Neural cell (in vitro differentiated cells): ENCODE data around the gene GSG1L. TPM values are rescaled to one million over a fixed set of nuclear protein-coding genes. Genes with fewer than 3 reads are reported as not detected.

Source experiments
- H2AFZ ChIP-seq: fragments of 200-600, 300-800 bp; sonication (generic), shearing (Covaris generic); 2 replicates; pipeline ENCODE4 v1.6.0; 2014; ENCODE audit warnings: low read depth, mild to moderate bottlenecking, antibody characterized with exemption, low read length, moderate library complexity
- H3F3A ChIP-seq: fragments of 200-600 bp; shearing (Covaris generic); 2 replicates; pipeline ENCODE4 v1.6.1; 2016; ENCODE audit warnings: mild to moderate bottlenecking, moderate library complexity, mixed read lengths, antibody characterized with exemption, low read length; ENCODE audit not compliant: insufficient read depth, poor library complexity, severe bottlenecking
- H3K27ac ChIP-seq: fragments of 200-600, 300-800 bp; sonication (generic), shearing (Covaris generic); 2 replicates; pipeline ENCODE4 v1.5.1; 2014; ENCODE audit warnings: mild to moderate bottlenecking, low read length, moderate library complexity
- H3K27me3 ChIP-seq: fragments of 300-800, 200-600 bp; sonication (generic), shearing (Covaris generic); 2 replicates; pipeline ENCODE4 v1.6.0; 2014; ENCODE audit warnings: mild to moderate bottlenecking, low read depth, low read length, moderate library complexity; ENCODE audit not compliant: insufficient read depth
- H3K36me3 ChIP-seq: fragments of 300-800, 200-600 bp; sonication (generic), shearing (Covaris generic); 2 replicates; pipeline ENCODE4 v1.5.1; 2014; ENCODE audit warnings: mild to moderate bottlenecking, antibody characterized with exemption, low read length, moderate library complexity; ENCODE audit not compliant: insufficient read depth
- H3K4me2 ChIP-seq: fragments of 300-800, 200-600 bp; sonication (generic), shearing (Covaris generic); 2 replicates; pipeline ENCODE4 v1.6.0; 2014; ENCODE audit warnings: mild to moderate bottlenecking, low read length
- H3K4me3 ChIP-seq: fragments of 300-800, 200-600 bp; sonication (generic), shearing (Covaris generic); 2 replicates; pipeline ENCODE4 v1.5.1; 2014; ENCODE audit warnings: mild to moderate bottlenecking, low read length, moderate library complexity
- H3K79me2 ChIP-seq: fragments of 200-600 bp; shearing (Covaris generic); replicated peaks from 2 replicates; pipeline ENCODE4 v1.6.0; 2014; ENCODE audit warnings: mild to moderate bottlenecking, low read length, moderate library complexity; ENCODE audit not compliant: insufficient read depth
- H3K9ac ChIP-seq: fragments of 300-800, 200-600 bp; sonication (generic), shearing (Covaris generic); 2 replicates; pipeline ENCODE4 v1.6.1; 2016; ENCODE audit warnings: mild to moderate bottlenecking, low read length, mixed read lengths
- H3K9me2 ChIP-seq: fragments of 200-600 bp; shearing (Covaris generic); 2 replicates; pipeline ENCODE4 v1.6.1; 2016; ENCODE audit warnings: mild to moderate bottlenecking, low read length, mixed read lengths; ENCODE audit not compliant: insufficient read depth
- H3K9me3 ChIP-seq: fragments of 200-600, 300-800 bp; sonication (generic), shearing (Covaris generic); 2 replicates; pipeline ENCODE4 v1.6.1; 2016; ENCODE audit warnings: mild to moderate bottlenecking, mixed run types, low read length, moderate library complexity, mixed read lengths
- H4K20me1 ChIP-seq: fragments of 200-600 bp; shearing (Covaris generic); 2 replicates; pipeline ENCODE4 v1.6.1; 2016; ENCODE audit warnings: mild to moderate bottlenecking, mixed run types; ENCODE audit not compliant: insufficient read depth
- EP300 ChIP-seq: fragments of 450-650 bp; conservative IDR thresholded peaks from 2 replicates; pipeline ENCODE4 v1.6.1; 2014; ENCODE audit warnings: antibody characterized with exemption, mild to moderate bottlenecking, moderate library complexity; ENCODE audit not compliant: poor library complexity, severe bottlenecking
- EZH2 ChIP-seq: fragments of 200-600, 300-800 bp; shearing (Covaris generic), sonication (generic); IDR thresholded peaks from 2 replicates; pipeline ENCODE4 v1.6.1; 2014; ENCODE audit warnings: antibody characterized with exemption, low read length, borderline replicate concordance, mild to moderate bottlenecking; ENCODE audit not compliant: insufficient read depth, poor library complexity, severe bottlenecking
- MXI1 ChIP-seq: fragments of 450-650 bp; conservative IDR thresholded peaks from 2 replicates; pipeline ENCODE4 v1.6.1; 2014; ENCODE audit warnings: antibody characterized with exemption, mild to moderate bottlenecking; ENCODE audit not compliant: poor library complexity, severe bottlenecking
- POLR2AphosphoS5 ChIP-seq: IDR thresholded peaks from 2 replicates; pipeline ENCODE4 v1.6.1; 2012
- RAD21 ChIP-seq: fragments of 450-650 bp; conservative IDR thresholded peaks from 2 replicates; pipeline ENCODE4 v1.6.1; 2014; ENCODE audit warnings: antibody characterized with exemption, mild to moderate bottlenecking, moderate library complexity
- SMC3 ChIP-seq: fragments of 450-650 bp; conservative IDR thresholded peaks from 2 replicates; pipeline ENCODE4 v1.6.1; 2014; ENCODE audit warnings: antibody characterized with exemption, mild to moderate bottlenecking, moderate library complexity; ENCODE audit not compliant: poor library complexity
- polyA plus RNA-seq: library from polyadenylated mRNA; depleted of rRNA; stranded (reverse); fragments of >200 nt; gene quantifications from 2 replicates; pipeline ENCODE4 v1.2.3, GENCODE V29; 2014
- TF ChIP-seq, protein P1 (sequence below): IDR thresholded peaks from 2 replicates; pipeline ENCODE4 v1.6.1; 2012; ENCODE audit warnings: borderline replicate concordance

GSG1L gene
- polyA plus RNA-seq, 1 donor from 2014 or later = 0.85 TPM

DNA sequence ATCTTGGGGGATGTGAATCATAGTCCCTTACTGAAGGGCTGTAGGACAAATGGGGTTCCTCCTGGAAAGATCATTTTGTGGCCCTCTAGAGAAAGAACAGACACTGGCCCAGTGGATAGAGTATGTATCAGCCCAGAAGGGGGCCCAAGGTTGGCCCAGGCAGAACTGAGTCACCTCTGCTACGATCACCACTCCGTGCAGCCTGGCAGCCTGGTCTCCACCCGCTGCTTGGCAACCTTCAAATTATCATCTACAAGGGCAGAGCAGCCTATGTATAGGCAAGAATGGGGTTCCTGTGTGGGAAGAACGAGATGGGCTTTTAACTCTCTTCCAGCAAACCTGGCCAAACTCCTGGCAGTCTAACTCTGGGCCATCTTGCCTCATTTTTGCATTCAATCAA, 61.9 kb downstream of the GSG1L start:
- Histone ChIP-seq H3K9me3 (no peaks in the 10 kb centered on the region), H3K4me2 (no peak overlapping the region), H3F3A (no peaks in the 10 kb centered on the region), H3K79me2 (no peaks in the 10 kb centered on the region), H4K20me1 (no peaks in the 10 kb centered on the region), H3K4me3 (no peak overlapping the region), H3K9ac (no peak overlapping the region), H3K27me3 (no peaks in the 10 kb centered on the region), H3K36me3 (no peaks in the 10 kb centered on the region), H3K9me2 (no peaks in the 10 kb centered on the region), H3K27ac (no peak overlapping the region), H2AFZ (no peak overlapping the region)
- TF ChIP-seq, protein P1, sequence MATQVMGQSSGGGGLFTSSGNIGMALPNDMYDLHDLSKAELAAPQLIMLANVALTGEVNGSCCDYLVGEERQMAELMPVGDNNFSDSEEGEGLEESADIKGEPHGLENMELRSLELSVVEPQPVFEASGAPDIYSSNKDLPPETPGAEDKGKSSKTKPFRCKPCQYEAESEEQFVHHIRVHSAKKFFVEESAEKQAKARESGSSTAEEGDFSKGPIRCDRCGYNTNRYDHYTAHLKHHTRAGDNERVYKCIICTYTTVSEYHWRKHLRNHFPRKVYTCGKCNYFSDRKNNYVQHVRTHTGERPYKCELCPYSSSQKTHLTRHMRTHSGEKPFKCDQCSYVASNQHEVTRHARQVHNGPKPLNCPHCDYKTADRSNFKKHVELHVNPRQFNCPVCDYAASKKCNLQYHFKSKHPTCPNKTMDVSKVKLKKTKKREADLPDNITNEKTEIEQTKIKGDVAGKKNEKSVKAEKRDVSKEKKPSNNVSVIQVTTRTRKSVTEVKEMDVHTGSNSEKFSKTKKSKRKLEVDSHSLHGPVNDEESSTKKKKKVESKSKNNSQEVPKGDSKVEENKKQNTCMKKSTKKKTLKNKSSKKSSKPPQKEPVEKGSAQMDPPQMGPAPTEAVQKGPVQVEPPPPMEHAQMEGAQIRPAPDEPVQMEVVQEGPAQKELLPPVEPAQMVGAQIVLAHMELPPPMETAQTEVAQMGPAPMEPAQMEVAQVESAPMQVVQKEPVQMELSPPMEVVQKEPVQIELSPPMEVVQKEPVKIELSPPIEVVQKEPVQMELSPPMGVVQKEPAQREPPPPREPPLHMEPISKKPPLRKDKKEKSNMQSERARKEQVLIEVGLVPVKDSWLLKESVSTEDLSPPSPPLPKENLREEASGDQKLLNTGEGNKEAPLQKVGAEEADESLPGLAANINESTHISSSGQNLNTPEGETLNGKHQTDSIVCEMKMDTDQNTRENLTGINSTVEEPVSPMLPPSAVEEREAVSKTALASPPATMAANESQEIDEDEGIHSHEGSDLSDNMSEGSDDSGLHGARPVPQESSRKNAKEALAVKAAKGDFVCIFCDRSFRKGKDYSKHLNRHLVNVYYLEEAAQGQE = no peak
- TF ChIP-seq SMC3 = no peak
- TF ChIP-seq EZH2 = no peak
- TF ChIP-seq EP300 = no peak
- TF ChIP-seq RAD21 = no peak

DNA sequence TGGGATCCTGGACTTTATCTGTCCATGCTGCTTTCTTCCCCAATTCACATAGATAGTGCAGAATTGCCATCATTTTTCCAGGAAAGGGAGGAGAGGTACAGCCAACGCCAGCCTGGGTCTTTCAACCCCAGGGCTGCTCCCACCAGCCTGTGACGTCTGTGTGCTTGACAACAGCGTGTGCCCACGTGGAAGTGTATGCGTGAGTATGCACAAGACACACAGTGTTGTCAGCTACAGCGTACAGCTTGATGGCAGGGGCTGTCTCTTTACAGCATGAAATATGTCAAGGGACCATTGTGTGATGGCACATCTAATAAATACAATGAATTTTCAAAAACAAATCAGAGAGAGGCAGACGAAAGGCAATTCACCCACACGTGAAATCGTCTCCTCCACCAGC, 62.3 kb downstream of the GSG1L start:
- Histone ChIP-seq H3K9ac (no peak overlapping the region), H3K27ac (no peak overlapping the region), H3K9me2 (no peaks in the 10 kb centered on the region), H3K79me2 (no peaks in the 10 kb centered on the region), H4K20me1 (no peaks in the 10 kb centered on the region), H3F3A (no peaks in the 10 kb centered on the region), H3K27me3 (no peaks in the 10 kb centered on the region), H3K4me2 (no peak overlapping the region), H3K36me3 (no peaks in the 10 kb centered on the region), H3K9me3 (no peaks in the 10 kb centered on the region), H2AFZ (no peak overlapping the region), H3K4me3 (no peak overlapping the region)
- no peak for TF ChIP-seq MXI1
- no peak for TF ChIP-seq EZH2
- TF ChIP-seq, protein P1 = no peak
- TF ChIP-seq POLR2AphosphoS5 = peak; percentile 90
- TF ChIP-seq EP300 = peak; percentile 94
